ENCODE results near the gene PTPRD. TPM values are rescaled to one million over a fixed set of nuclear protein-coding genes. Genes with fewer than 3 reads are reported as not detected.

The PTPRD gene
- total RNA-seq, 1 experiment from 2014 or later = not detected

- Mint-ChIP-seq H3K27me3 (ENCODE audit: insufficient read depth, unreplicated experiment) (peaks cover 20% of the 10 kb centered on the region), H3K4me3 (ENCODE audit: unreplicated experiment) (no peak overlapping the region), H3K9me3 (ENCODE audit: unreplicated experiment) (no peaks in the 10 kb centered on the region), H3K4me1 (ENCODE audit: insufficient read depth, unreplicated experiment) (no peaks in the 10 kb centered on the region), H3K27ac (ENCODE audit: low read depth, unreplicated experiment) (no peak overlapping the region), H3K36me3 (ENCODE audit: insufficient read depth, unreplicated experiment) (no peaks in the 10 kb centered on the region)
- POLR2A ChIA-PET = no interaction called here
- no peak for DNase-seq (ENCODE audit: unreplicated experiment)
- no TSS peak for BruUV-seq (replicated peaks)
- CTCF ChIA-PET = interaction anchor here (0.6 kb wide), 1 partner anchor 8 kb away, joined by 3 read pairs; no protein-coding TSS in a partner anchor
- intact Hi-C loops (cut with micrococcal nuclease) = no loop called here
- TF ChIP-seq, protein P1, sequence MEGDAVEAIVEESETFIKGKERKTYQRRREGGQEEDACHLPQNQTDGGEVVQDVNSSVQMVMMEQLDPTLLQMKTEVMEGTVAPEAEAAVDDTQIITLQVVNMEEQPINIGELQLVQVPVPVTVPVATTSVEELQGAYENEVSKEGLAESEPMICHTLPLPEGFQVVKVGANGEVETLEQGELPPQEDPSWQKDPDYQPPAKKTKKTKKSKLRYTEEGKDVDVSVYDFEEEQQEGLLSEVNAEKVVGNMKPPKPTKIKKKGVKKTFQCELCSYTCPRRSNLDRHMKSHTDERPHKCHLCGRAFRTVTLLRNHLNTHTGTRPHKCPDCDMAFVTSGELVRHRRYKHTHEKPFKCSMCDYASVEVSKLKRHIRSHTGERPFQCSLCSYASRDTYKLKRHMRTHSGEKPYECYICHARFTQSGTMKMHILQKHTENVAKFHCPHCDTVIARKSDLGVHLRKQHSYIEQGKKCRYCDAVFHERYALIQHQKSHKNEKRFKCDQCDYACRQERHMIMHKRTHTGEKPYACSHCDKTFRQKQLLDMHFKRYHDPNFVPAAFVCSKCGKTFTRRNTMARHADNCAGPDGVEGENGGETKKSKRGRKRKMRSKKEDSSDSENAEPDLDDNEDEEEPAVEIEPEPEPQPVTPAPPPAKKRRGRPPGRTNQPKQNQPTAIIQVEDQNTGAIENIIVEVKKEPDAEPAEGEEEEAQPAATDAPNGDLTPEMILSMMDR (IDR thresholded peaks at IDR 0.05; ENCODE audit: unreplicated experiment) = no peak
Observed at GRCh38 chr9:9614607-9615006, 998.2 kb downstream of the PTPRD start.

- intact Hi-C loops (cut with micrococcal nuclease) = no loop called here
- H3K27me3 Mint-ChIP-seq (ENCODE audit: insufficient read depth, unreplicated experiment) = peaks cover 21% of the 10 kb centered on the region
- ChIA-PET CTCF (no interaction called here), POLR2A (no interaction called here)
- no TSS peak for BruUV-seq (replicated peaks)
- no peaks in the 10 kb centered on the region for H3K4me1 Mint-ChIP-seq (ENCODE audit: insufficient read depth, unreplicated experiment)
- TF ChIP-seq, protein P1 (IDR thresholded peaks at IDR 0.05; ENCODE audit: unreplicated experiment) = no peak
- no peak overlapping the region for H3K4me3 Mint-ChIP-seq (ENCODE audit: unreplicated experiment)
- no peaks in the 10 kb centered on the region for H3K9me3 Mint-ChIP-seq (ENCODE audit: unreplicated experiment)
- H3K27ac Mint-ChIP-seq (ENCODE audit: low read depth, unreplicated experiment) = no peak overlapping the region
- no peak for DNase-seq (ENCODE audit: unreplicated experiment)
- H3K36me3 Mint-ChIP-seq (ENCODE audit: insufficient read depth, unreplicated experiment) = no peaks in the 10 kb centered on the region
Observed at GRCh38 chr9:9612755-9613154, 1000.0 kb downstream of the PTPRD start.

GRCh38 chr9:9612270-9612669 lies 1000.5 kb downstream of the PTPRD start:
- ChIA-PET POLR2A (no interaction called here), CTCF (no interaction called here)
- no peak overlapping the region for H3K4me3 Mint-ChIP-seq (ENCODE audit: unreplicated experiment)
- no peaks in the 10 kb centered on the region for H3K36me3 Mint-ChIP-seq (ENCODE audit: insufficient read depth, unreplicated experiment)
- no peaks in the 10 kb centered on the region for H3K4me1 Mint-ChIP-seq (ENCODE audit: insufficient read depth, unreplicated experiment)
- no peaks in the 10 kb centered on the region for H3K9me3 Mint-ChIP-seq (ENCODE audit: unreplicated experiment)
- DNase-seq (ENCODE audit: unreplicated experiment) = no peak
- TF ChIP-seq, protein P1 (IDR thresholded peaks at IDR 0.05; ENCODE audit: unreplicated experiment) = no peak
- intact Hi-C loops (cut with micrococcal nuclease) = no loop called here
- H3K27ac Mint-ChIP-seq (ENCODE audit: low read depth, unreplicated experiment) = no peak overlapping the region
- BruUV-seq (replicated peaks) = no TSS peak
- peaks cover 21% of the 10 kb centered on the region for H3K27me3 Mint-ChIP-seq (ENCODE audit: insufficient read depth, unreplicated experiment)

- POLR2A ChIA-PET = no interaction called here
- Mint-ChIP-seq H3K27me3 (ENCODE audit: insufficient read depth, unreplicated experiment) (peaks cover 11% of the 10 kb centered on the region), H3K4me1 (ENCODE audit: insufficient read depth, unreplicated experiment) (no peaks in the 10 kb centered on the region), H3K4me3 (ENCODE audit: unreplicated experiment) (no peak overlapping the region), H3K27ac (ENCODE audit: low read depth, unreplicated experiment) (no peak overlapping the region), H3K36me3 (ENCODE audit: insufficient read depth, unreplicated experiment) (no peaks in the 10 kb centered on the region), H3K9me3 (ENCODE audit: unreplicated experiment) (no peaks in the 10 kb centered on the region)
- DNase-seq (ENCODE audit: unreplicated experiment) = no peak
- intact Hi-C loops (cut with micrococcal nuclease) = loop anchor here (1.0 to 2.0 kb wide), 3 partner anchors 185 to 338 kb away; no protein-coding TSS in a partner anchor
- BruUV-seq (replicated peaks) = no TSS peak
- TF ChIP-seq, protein P1 (IDR thresholded peaks at IDR 0.05; ENCODE audit: unreplicated experiment) = no peak
- CTCF ChIA-PET = interaction anchor here (0.6 to 3.4 kb wide), 8 partner anchors 9 to 337 kb away, joined by 3 to 34 read pairs (median 6); no protein-coding TSS in a partner anchor
Observed at GRCh38 chr9:9605681-9606080, 1007.1 kb downstream of the PTPRD start.
